Omental fat pad (tissue), 4 donors: ENCODE data around the gene DLK1. TPM values are rescaled to one million over a fixed set of nuclear protein-coding genes. Genes with fewer than 3 reads are reported as not detected.

Source experiments
- ATAC-seq: fragments of 150-250 bp; one replicate; pipeline ENCODE4 v1.9.1; 2016; ENCODE audit warnings: mild to moderate bottlenecking, moderate library complexity; ENCODE audit not compliant: low FRiP score
- DNase-seq: peaks from one replicate; pipeline ENCODE4 v3.0.0-alpha.2; 2019; ENCODE audit warnings: low spot score
- CTCF ChIP-seq, 3 donors: fragments of 450-650 bp; IDR thresholded peaks; one replicate each; pipeline ENCODE4 v1.5.1; 2016 to 2017; ENCODE audit warnings: antibody characterized with exemption in 3 of 3, mild to moderate bottlenecking in 3 of 3, moderate library complexity in 2 of 3
- total RNA-seq, 4 donors: library from RNA; depleted of rRNA; stranded (reverse); fragments of >200 nt; gene quantifications; one replicate each; pipeline ENCODE4 v1.1.0, GENCODE V29; 2016

The DLK1 gene
- total RNA-seq, 4 donors from 2014 or later: not detected

- ATAC-seq: no peak
- no peak for DNase-seq
Observed at GRCh38 chr14:100687386-100687785, 39.3 kb upstream of the DLK1 start.

GRCh38 chr14:100688051-100688450 is 38.6 kb upstream of the DLK1 start:
- TF ChIP-seq CTCF (IDR thresholded peaks at IDR 0.05): no peak
- no peak for ATAC-seq
- DNase-seq: no peak

More at GRCh38 chr14:100687386-100687785, 39.3 kb upstream of the DLK1 start:
- no peak for TF ChIP-seq CTCF (IDR thresholded peaks at IDR 0.05)

GRCh38 chr14:100688598-100689461 is 37.9 kb upstream of the DLK1 start:
- no peak for TF ChIP-seq CTCF (IDR thresholded peaks at IDR 0.05)
- no peak for DNase-seq
- ATAC-seq: no peak

- DNase-seq: no peak
- no peak for TF ChIP-seq CTCF (IDR thresholded peaks at IDR 0.05)
- ATAC-seq: no peak
Observed at GRCh38 chr14:100690672-100691071, 36.0 kb upstream of the DLK1 start.

- DNase-seq (no peak), ATAC-seq (no peak)
- no peak for TF ChIP-seq CTCF (IDR thresholded peaks at IDR 0.05)
Observed at GRCh38 chr14:100691395-100692056, 35.2 kb upstream of the DLK1 start.

GRCh38 chr14:100692256-100692655 is 34.4 kb upstream of the DLK1 start:
- TF ChIP-seq CTCF (IDR thresholded peaks at IDR 0.05): no peak
- no peak for DNase-seq
- ATAC-seq: no peak
